ENCODE results near the gene CCDC85C.

GRCh38 chr14:99574099-99574880 is 29.7 kb downstream of the CCDC85C start:
- TF ChIP-seq EZH2 (IDR thresholded peaks at IDR 0.05): no peak
- no peak; the same call in 1 of the 2 replicates for TF ChIP-seq POLR2AphosphoS5 (IDR thresholded peaks at IDR 0.05; ENCODE audit: borderline replicate concordance, low read depth, low read length)

Measured in SK-N-MC (cell line).